PFSK-1 (cell line): ENCODE measurements around the gene ACAD11.

Experiments
- FOXP2 ChIP-seq: optimal IDR thresholded peaks from 2 replicates; pipeline ENCODE3; 2011; ENCODE audit warnings: borderline replicate concordance, control low read depth, inconsistent platforms; ENCODE audit not compliant: insufficient read depth; ENCODE audit errors: extremely low read length, extremely low read depth
- POLR2AphosphoS5 ChIP-seq: IDR thresholded peaks from 2 replicates; pipeline ENCODE4 v1.6.1; 2012; ENCODE audit warnings: low read depth, mild to moderate bottlenecking, control low read depth, low read length, moderate library complexity
- SIN3A ChIP-seq: IDR thresholded peaks from 2 replicates; pipeline ENCODE4 v1.6.1; 2012; ENCODE audit warnings: mild to moderate bottlenecking, low read length, moderate library complexity, borderline replicate concordance; ENCODE audit not compliant: insufficient read depth
- TAF1 ChIP-seq: IDR thresholded peaks from 2 replicates; pipeline ENCODE4 v1.6.1; 2012; ENCODE audit warnings: low read length, control low read depth, borderline replicate concordance; ENCODE audit not compliant: insufficient read depth
- TF ChIP-seq, protein P1 (sequence below), 2 experiments: IDR thresholded peaks; 2 replicates each; pipeline versions ENCODE4 v1.6.1 to v1.8.0; 2011 to 2012; ENCODE audit warnings: low read depth in 2 of 2, low read length in 2 of 2, control low read depth in 1 of 2, inconsistent platforms in 1 of 2, mild to moderate bottlenecking in 1 of 2, moderate library complexity in 1 of 2; ENCODE audit not compliant: insufficient read depth in 1 of 2

Gene ACAD11

DNA sequence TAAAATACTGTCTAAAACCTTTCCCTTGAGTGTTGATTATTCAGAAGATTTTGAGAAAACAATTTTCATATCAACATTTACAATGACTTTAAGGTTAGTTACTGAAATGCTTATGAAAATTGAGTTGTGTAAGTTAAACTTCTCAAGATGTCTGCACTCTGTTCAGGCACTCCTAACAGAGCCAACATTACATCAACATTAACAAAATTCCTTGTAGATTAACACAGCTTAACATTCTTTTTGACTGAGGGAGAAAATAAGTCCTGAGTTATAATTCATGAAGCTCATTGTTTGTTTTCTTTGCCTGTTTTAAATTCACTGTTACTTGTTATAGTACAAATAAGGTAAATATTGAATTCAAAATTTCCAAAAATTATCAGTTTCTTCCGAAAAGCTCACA lies 53.5 kb downstream of the ACAD11 start:
- TF ChIP-seq FOXP2, result no peak

GRCh38 chr3:132605374-132605792 lies 54.2 kb downstream of the ACAD11 start:
- TF ChIP-seq, protein P1, sequence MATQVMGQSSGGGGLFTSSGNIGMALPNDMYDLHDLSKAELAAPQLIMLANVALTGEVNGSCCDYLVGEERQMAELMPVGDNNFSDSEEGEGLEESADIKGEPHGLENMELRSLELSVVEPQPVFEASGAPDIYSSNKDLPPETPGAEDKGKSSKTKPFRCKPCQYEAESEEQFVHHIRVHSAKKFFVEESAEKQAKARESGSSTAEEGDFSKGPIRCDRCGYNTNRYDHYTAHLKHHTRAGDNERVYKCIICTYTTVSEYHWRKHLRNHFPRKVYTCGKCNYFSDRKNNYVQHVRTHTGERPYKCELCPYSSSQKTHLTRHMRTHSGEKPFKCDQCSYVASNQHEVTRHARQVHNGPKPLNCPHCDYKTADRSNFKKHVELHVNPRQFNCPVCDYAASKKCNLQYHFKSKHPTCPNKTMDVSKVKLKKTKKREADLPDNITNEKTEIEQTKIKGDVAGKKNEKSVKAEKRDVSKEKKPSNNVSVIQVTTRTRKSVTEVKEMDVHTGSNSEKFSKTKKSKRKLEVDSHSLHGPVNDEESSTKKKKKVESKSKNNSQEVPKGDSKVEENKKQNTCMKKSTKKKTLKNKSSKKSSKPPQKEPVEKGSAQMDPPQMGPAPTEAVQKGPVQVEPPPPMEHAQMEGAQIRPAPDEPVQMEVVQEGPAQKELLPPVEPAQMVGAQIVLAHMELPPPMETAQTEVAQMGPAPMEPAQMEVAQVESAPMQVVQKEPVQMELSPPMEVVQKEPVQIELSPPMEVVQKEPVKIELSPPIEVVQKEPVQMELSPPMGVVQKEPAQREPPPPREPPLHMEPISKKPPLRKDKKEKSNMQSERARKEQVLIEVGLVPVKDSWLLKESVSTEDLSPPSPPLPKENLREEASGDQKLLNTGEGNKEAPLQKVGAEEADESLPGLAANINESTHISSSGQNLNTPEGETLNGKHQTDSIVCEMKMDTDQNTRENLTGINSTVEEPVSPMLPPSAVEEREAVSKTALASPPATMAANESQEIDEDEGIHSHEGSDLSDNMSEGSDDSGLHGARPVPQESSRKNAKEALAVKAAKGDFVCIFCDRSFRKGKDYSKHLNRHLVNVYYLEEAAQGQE (IDR thresholded peaks at IDR 0.05; ENCODE audit: insufficient read depth in 1 of 2, low read depth in 2 of 2, low read length in 2 of 2), result no peak
- TF ChIP-seq POLR2AphosphoS5 (no peak), TAF1 (no peak), FOXP2 (no peak), SIN3A (no peak)

DNA sequence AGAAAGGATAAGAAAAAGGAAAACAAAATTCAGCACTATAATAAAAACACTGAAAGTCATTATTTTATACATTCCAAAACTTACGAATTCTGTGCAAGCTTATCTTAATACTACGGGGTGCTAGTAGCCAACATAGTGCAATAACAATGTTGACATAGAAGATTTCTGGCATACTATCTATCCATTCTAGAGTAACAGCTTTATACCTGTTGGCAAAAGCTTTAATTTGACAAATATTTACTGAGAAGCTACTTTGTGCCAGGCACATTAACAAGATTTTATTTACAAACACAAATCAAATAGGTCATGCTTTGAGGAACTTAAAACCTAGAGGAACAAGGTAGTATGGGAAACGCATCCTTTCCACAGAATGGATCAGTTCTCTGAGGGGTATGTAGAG lies 61.4 kb downstream of the ACAD11 start:
- TF ChIP-seq SIN3A, result no peak
- TF ChIP-seq POLR2AphosphoS5, result no peak
- no peak for TF ChIP-seq FOXP2
- TF ChIP-seq TAF1, result no peak
- TF ChIP-seq, protein P1 (IDR thresholded peaks at IDR 0.05; ENCODE audit: insufficient read depth in 1 of 2, low read depth in 2 of 2, low read length in 2 of 2), result no peak

DNA sequence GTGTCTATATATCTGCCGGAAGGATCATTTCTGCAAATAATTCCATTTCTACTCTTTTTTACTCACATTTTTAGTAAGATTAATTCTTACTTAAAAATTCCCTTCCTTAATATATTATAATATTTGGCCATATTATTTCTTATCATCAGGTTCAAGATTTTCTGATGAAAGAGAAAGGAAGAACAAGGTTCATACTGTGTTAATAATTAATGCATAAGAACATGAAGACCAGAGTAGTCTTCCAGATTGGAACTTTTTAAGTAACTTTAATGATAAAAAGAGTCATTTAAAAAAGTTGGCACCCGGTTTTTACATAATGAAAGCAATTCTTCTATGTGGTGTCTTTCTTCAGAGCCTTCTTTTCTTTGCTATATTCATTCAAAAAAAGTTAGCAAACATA lies 61.9 kb downstream of the ACAD11 start:
- no peak for TF ChIP-seq TAF1
- no peak for TF ChIP-seq FOXP2
- TF ChIP-seq POLR2AphosphoS5, result no peak
- TF ChIP-seq, protein P1 (IDR thresholded peaks at IDR 0.05; ENCODE audit: insufficient read depth in 1 of 2, low read depth in 2 of 2, low read length in 2 of 2), result no peak
- TF ChIP-seq SIN3A, result no peak

DNA sequence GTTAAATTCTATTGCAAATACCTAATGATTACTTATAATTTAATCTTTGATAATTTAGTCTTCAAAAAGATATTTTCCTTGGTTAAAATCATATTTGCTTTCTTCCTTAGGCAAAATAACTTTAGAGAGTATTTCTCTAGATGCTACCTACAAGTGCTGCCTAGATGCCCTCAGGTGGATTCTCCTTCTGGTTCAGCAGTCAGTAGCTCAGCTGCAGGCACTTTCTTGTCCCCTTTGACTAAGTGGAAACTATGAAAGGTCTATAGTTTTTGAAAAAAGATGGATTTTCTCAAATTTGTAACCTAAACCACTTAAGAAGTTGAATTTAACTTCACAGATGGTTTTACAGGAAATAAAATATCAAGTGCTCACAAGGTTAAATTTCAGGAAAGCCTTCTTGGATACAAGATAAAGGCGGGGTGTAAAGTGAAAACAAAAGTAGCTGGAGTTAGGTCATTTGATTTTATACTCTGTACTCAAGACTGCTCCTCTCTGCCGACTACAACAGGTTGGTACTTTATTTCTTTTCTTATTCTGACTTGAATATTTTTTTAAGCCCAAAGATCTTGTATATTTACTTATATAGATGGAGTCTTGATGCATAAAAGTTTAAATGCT lies 62.7 kb downstream of the ACAD11 start, which contains the start of gene ACKR4:
Gene ACKR4, plus strand, starts transcription at position 455 of the 618 bp plus-strand sequence. CDS start 3,128 bp downstream, outside the sequence.
- TF ChIP-seq TAF1 (no peak), POLR2AphosphoS5 (no peak), FOXP2 (no peak), SIN3A (no peak)
- TF ChIP-seq, protein P1 (IDR thresholded peaks at IDR 0.05; ENCODE audit: insufficient read depth in 1 of 2, low read depth in 2 of 2, low read length in 2 of 2), result no peak
